Lower leg skin (tissue), 3 donors: ENCODE measurements around the gene CIART.

Source experiments
- POLR2A ChIP-seq, 2 donors: fragments of 450-650 bp; IDR thresholded peaks; one replicate each; pipeline ENCODE4 v1.6.1; 2016 to 2017; ENCODE audit warnings: antibody characterized with exemption in 2 of 2, mild to moderate bottlenecking in 1 of 2, moderate library complexity in 1 of 2
- TF ChIP-seq, protein P1 (sequence below), 3 donors: fragments of 450-650 bp; IDR thresholded peaks; one replicate each; pipeline ENCODE4 v1.5.1; 2016; ENCODE audit warnings: antibody characterized with exemption in 3 of 3, mild to moderate bottlenecking in 3 of 3, moderate library complexity in 2 of 3

- TF ChIP-seq, protein P1, sequence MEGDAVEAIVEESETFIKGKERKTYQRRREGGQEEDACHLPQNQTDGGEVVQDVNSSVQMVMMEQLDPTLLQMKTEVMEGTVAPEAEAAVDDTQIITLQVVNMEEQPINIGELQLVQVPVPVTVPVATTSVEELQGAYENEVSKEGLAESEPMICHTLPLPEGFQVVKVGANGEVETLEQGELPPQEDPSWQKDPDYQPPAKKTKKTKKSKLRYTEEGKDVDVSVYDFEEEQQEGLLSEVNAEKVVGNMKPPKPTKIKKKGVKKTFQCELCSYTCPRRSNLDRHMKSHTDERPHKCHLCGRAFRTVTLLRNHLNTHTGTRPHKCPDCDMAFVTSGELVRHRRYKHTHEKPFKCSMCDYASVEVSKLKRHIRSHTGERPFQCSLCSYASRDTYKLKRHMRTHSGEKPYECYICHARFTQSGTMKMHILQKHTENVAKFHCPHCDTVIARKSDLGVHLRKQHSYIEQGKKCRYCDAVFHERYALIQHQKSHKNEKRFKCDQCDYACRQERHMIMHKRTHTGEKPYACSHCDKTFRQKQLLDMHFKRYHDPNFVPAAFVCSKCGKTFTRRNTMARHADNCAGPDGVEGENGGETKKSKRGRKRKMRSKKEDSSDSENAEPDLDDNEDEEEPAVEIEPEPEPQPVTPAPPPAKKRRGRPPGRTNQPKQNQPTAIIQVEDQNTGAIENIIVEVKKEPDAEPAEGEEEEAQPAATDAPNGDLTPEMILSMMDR (IDR thresholded peaks at IDR 0.05) = no peak
- TF ChIP-seq POLR2A (IDR thresholded peaks at IDR 0.05) = no peak
Measured at GRCh38 chr1:150321826-150322166, 39.4 kb downstream of the CIART start.
